ENCODE results near the gene PRKCE. TPM values are rescaled to one million over a fixed set of nuclear protein-coding genes. Genes with fewer than 3 reads are reported as not detected.

Gene PRKCE
- total RNA-seq, 1 experiment from 2014 or later: 12.1 TPM

- H3K4me3 Mint-ChIP-seq (ENCODE audit: unreplicated experiment): no peak overlapping the region
- no peaks in the 10 kb centered on the region for H3K27me3 Mint-ChIP-seq (ENCODE audit: insufficient read depth, unreplicated experiment)
- peaks cover 43% of the 10 kb centered on the region for H3K4me1 Mint-ChIP-seq (ENCODE audit: insufficient read depth, unreplicated experiment)
- TF ChIP-seq CTCF (IDR thresholded peaks at IDR 0.05; ENCODE audit: unreplicated experiment): no peak
- ChIA-PET POLR2A (interaction anchor here (0.5 to 6.6 kb wide), 3 partner anchors 23 to 583 kb away, joined by 3 to 60 read pairs (median 3); no protein-coding TSS in a partner anchor), CTCF (no interaction called here)
- H3K9me3 Mint-ChIP-seq (ENCODE audit: unreplicated experiment): peaks cover 19% of the 10 kb centered on the region
- intact Hi-C loops (cut with micrococcal nuclease): no loop called here
- DNase-seq (ENCODE audit: unreplicated experiment): peak; percentile 44
- H3K36me3 Mint-ChIP-seq (ENCODE audit: insufficient read depth, unreplicated experiment): peaks cover 26% of the 10 kb centered on the region
- BruUV-seq (replicated peaks): no TSS peak
- H3K27ac Mint-ChIP-seq (ENCODE audit: low read depth, unreplicated experiment): no peak overlapping the region
These were observed 175.6 kb downstream of the PRKCE start for GRCh38 chr2:45826884-45827635.

GRCh38 chr2:45830322-45830721 is 178.8 kb downstream of the PRKCE start:
- BruUV-seq (replicated peaks): no TSS peak
- Mint-ChIP-seq H3K27ac (ENCODE audit: low read depth, unreplicated experiment) (no peak overlapping the region), H3K4me3 (ENCODE audit: unreplicated experiment) (no peak overlapping the region), H3K9me3 (ENCODE audit: unreplicated experiment) (peaks cover 19% of the 10 kb centered on the region), H3K4me1 (ENCODE audit: insufficient read depth, unreplicated experiment) (peaks cover 11% of the 10 kb centered on the region), H3K27me3 (ENCODE audit: insufficient read depth, unreplicated experiment) (no peaks in the 10 kb centered on the region), H3K36me3 (ENCODE audit: insufficient read depth, unreplicated experiment) (peaks cover 26% of the 10 kb centered on the region)
- ChIA-PET POLR2A (no interaction called here), CTCF (no interaction called here)
- no peak for TF ChIP-seq CTCF (IDR thresholded peaks at IDR 0.05; ENCODE audit: unreplicated experiment)
- intact Hi-C loops (cut with micrococcal nuclease): no loop called here
- DNase-seq (ENCODE audit: unreplicated experiment): no peak

GRCh38 chr2:45833301-45833967 is 182.0 kb downstream of the PRKCE start:
- Mint-ChIP-seq H3K9me3 (ENCODE audit: unreplicated experiment) (peaks cover 19% of the 10 kb centered on the region), H3K4me3 (ENCODE audit: unreplicated experiment) (no peak overlapping the region), H3K4me1 (ENCODE audit: insufficient read depth, unreplicated experiment) (no peaks in the 10 kb centered on the region), H3K27ac (ENCODE audit: low read depth, unreplicated experiment) (no peak overlapping the region), H3K36me3 (ENCODE audit: insufficient read depth, unreplicated experiment) (peaks cover 11% of the 10 kb centered on the region), H3K27me3 (ENCODE audit: insufficient read depth, unreplicated experiment) (no peaks in the 10 kb centered on the region)
- no TSS peak for BruUV-seq (replicated peaks)
- intact Hi-C loops (cut with micrococcal nuclease): no loop called here
- ChIA-PET POLR2A (interaction anchor here (1.6 kb wide), 1 partner anchor 10 kb away, joined by 4 read pairs; no protein-coding TSS in a partner anchor), CTCF (interaction anchor here (0.7 to 0.8 kb wide), 2 partner anchors 102 to 121 kb away, joined by 3 read pairs; no protein-coding TSS in a partner anchor)
- DNase-seq (ENCODE audit: unreplicated experiment): no peak
- no peak for TF ChIP-seq CTCF (IDR thresholded peaks at IDR 0.05; ENCODE audit: unreplicated experiment)

GRCh38 chr2:45833968-45834344 is 182.5 kb downstream of the PRKCE start:
- H3K9me3 Mint-ChIP-seq (ENCODE audit: unreplicated experiment): peaks cover 19% of the 10 kb centered on the region
- no peak overlapping the region for H3K4me3 Mint-ChIP-seq (ENCODE audit: unreplicated experiment)
- DNase-seq (ENCODE audit: unreplicated experiment): no peak
- intact Hi-C loops (cut with micrococcal nuclease): no loop called here
- H3K27me3 Mint-ChIP-seq (ENCODE audit: insufficient read depth, unreplicated experiment): no peaks in the 10 kb centered on the region
- H3K27ac Mint-ChIP-seq (ENCODE audit: low read depth, unreplicated experiment): no peak overlapping the region
- peaks cover 11% of the 10 kb centered on the region for H3K36me3 Mint-ChIP-seq (ENCODE audit: insufficient read depth, unreplicated experiment)
- ChIA-PET CTCF (interaction anchor here (0.8 kb wide), 1 partner anchor 102 kb away, joined by 3 read pairs; no protein-coding TSS in a partner anchor), POLR2A (interaction anchor here (1.3 to 1.6 kb wide), 2 partner anchors 10 to 16 kb away, joined by 4 read pairs; no protein-coding TSS in a partner anchor)
- TF ChIP-seq CTCF (IDR thresholded peaks at IDR 0.05; ENCODE audit: unreplicated experiment): no peak
- BruUV-seq (replicated peaks): no TSS peak
- peaks cover under 1% of the 10 kb centered on the region for H3K4me1 Mint-ChIP-seq (ENCODE audit: insufficient read depth, unreplicated experiment)

All from MCF 10A (cell line).